Fibroblast of peridontal ligament (primary cell): Measurements from ENCODE around the gene SESTD1.

Experiments used
- DNase-seq: peaks from one replicate; pipeline ENCODE4 v3.0.0-alpha.2; 2010; ENCODE audit errors: extremely low read depth

SESTD1 gene, protein sequence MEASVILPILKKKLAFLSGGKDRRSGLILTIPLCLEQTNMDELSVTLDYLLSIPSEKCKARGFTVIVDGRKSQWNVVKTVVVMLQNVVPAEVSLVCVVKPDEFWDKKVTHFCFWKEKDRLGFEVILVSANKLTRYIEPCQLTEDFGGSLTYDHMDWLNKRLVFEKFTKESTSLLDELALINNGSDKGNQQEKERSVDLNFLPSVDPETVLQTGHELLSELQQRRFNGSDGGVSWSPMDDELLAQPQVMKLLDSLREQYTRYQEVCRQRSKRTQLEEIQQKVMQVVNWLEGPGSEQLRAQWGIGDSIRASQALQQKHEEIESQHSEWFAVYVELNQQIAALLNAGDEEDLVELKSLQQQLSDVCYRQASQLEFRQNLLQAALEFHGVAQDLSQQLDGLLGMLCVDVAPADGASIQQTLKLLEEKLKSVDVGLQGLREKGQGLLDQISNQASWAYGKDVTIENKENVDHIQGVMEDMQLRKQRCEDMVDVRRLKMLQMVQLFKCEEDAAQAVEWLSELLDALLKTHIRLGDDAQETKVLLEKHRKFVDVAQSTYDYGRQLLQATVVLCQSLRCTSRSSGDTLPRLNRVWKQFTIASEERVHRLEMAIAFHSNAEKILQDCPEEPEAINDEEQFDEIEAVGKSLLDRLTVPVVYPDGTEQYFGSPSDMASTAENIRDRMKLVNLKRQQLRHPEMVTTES

GRCh38 chr2:179264368-179265081 is at the start of gene SESTD1:
Gene SESTD1, minus strand, starts transcription at chr2:179264832. Its CDS starts 72,991 bp downstream, at chr2:179191841.
- DNase-seq, result peak; percentile 38

DNA sequence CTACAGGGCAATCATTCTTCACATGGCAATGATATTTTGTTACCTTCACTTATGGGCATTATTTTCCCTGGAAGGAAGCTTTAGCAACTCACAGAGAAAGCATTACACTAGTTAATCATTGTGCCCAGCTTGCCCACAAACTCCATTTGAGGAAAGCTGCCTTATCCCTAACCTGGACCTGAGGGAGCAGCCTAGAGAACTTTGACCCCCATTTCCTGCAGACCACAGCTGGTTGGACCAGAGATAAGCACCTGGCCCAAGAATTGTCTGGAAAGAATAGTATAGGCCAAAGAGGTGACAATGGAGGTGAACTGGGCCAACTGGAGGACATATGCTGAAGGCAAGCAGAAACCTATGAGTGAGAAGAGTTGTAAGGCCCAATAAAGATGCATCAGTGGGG is 48.4 kb upstream of the SESTD1 start:
- DNase-seq, result no peak

DNA sequence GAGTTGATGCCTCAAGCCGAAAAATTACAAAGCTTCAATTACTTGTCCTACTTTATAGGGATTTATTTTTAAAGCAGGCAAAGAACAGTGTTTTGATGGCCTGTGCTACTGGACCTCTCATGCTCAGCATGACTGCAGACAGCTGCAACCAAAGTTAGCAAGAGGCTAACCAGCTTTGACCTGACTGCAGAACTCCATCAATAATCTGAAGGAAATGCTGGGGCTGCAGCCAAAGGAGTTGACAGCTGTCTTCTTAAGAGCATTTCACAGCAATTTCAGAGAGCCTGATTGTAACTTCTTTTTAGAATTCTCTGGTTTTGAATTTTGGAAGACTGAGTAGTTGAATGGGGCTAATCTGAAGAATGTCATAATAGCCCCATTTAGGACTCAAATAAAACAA is 46.5 kb upstream of the SESTD1 start:
- DNase-seq, result no peak

GRCh38 chr2:179307616-179308371 is 43.2 kb upstream of the SESTD1 start:
- DNase-seq, result no peak

DNA sequence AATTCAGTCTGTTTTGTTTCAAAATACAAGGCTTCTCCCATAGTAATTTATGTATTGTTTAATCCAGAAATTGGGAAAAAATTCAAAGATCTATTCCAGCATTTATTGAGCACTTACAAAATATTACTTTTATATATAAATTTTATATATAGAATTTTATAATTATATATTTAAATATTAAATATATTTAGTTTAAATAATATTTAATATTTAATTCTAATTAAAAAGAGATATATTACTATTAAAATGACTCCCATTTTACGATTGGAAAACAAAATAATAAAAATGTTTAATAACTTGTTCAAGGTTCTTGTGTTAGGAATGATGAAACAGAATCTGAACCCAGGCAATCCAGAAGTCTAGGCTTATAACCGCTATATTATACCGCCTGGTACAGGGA is 40.5 kb upstream of the SESTD1 start:
- DNase-seq, result no peak

GRCh38 chr2:179304424-179304823 is 39.8 kb upstream of the SESTD1 start:
- DNase-seq, result no peak

DNA sequence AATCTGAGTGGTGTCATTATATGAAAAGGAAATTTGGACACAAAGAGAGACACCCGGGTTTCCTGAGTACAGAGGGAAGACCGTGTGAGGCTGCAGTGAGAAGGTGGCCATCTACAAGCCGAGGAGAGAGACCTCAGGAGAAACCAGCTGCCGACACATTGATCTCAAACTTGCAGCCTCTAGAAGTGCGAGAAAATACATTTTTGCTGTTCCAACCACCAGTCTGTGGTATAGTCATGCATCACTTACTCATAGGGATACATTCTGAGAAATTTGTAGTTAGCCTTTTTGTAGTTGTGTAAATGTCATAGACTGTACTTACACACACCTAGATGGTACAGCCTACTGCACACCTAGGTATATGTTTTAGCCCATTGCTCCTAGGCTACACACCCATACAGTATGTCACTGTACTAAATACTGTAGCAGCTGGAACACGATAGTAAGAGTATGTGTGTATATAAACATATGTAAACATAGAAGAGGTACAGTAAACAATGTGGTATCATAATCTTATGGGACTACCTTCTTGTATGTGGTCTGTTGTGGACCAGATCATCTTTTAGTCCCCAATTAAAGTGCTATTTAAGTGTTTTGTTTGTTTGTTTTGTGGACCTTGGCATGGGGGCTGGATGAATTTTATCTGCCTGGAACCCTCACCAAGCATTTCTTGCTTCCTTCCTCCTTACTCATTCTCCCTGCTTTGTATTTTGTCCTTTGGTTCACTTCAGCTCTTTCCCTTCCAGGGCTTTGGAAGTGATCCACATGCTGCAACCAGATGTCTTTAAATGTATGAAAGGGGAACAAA is 38.3 kb upstream of the SESTD1 start:
- peak; percentile 60 for DNase-seq

GRCh38 chr2:179302149-179302548 is 37.5 kb upstream of the SESTD1 start:
- no peak for DNase-seq

GRCh38 chr2:179298666-179299065 is 34.0 kb upstream of the SESTD1 start:
- no peak for DNase-seq

- no peak for DNase-seq
Observed at GRCh38 chr2:179297927-179298326, 33.3 kb upstream of the SESTD1 start.

GRCh38 chr2:179290329-179290728 is 25.7 kb upstream of the SESTD1 start:
- no peak for DNase-seq

- DNase-seq, result no peak
Observed at GRCh38 chr2:179285060-179285459, 20.4 kb upstream of the SESTD1 start.

GRCh38 chr2:179277429-179278196 is 13.0 kb upstream of the SESTD1 start:
- no peak for DNase-seq

DNA sequence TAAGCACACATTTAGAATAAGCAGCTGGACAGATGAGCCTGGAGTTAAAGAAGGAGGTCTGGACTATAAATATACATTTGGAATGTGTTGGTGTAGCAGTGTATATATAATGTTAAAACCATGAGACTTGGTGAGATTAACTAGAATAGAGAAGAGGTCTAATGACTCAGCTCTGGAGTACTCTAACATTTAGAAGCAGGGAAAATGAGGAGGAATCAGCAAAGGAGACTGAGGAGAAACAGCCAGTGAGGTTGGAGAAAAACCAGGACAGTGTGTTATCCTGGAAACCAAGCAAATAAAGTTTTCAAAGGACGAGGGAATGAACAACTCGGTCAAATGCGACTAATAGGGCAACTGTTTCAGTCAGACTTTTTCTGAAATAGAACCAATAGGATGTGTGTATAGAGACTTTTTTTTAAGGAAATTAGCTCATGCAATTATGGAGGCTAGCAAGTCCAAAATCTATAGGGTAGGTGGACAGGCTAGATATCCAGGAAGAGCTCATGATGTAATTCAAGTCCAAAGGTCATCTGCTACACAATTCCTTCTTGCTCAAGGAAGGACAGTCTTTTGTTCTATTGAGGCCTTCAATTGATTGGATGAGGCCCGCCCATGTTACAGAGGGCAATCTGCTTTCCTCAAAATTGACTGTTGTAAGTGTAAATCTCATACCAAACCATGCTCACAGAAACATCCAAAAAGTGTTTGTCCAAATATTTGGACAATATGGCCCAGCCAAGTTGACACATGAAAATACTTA is 10.8 kb upstream of the SESTD1 start:
- DNase-seq, result peak; percentile 25

GRCh38 chr2:179274749-179275148 is 10.1 kb upstream of the SESTD1 start:
- no peak for DNase-seq

DNA sequence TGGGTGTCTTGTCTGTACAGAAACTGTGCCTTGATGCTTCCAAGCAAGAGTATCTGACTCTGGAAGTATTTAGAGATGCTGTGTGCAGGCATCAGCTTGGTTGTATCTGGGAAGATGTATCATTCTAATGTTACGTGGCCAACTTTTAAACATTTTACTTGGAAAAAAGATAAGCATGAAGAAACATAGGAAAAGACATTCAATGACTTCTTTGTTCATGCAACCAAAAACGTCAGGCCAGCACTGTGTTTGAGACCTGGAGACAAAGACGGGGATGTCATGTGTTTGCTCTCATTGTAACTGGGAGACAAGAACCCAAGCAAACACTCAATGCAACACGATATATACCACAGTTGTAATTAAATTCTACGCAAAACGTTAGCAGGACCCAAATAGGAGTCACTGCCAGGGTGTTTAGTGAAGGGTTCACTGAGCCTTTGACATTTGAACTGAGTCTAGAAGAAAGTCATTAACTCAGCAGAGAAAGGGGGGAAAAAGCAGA is 8.9 kb upstream of the SESTD1 start:
- no peak for DNase-seq

- DNase-seq, result peak; percentile 89
Observed at GRCh38 chr2:179272406-179273192, 8.0 kb upstream of the SESTD1 start.

GRCh38 chr2:179270689-179271088 is 6.1 kb upstream of the SESTD1 start:
- DNase-seq, result no peak
